Trophoblast cell (in vitro differentiated cells and primary cell): ENCODE results near the gene MNT.

Experiments used
- DNase-seq, 2 donors: peaks; one replicate each; pipeline ENCODE4 v3.0.0-alpha.2; 2016
- H2AFZ ChIP-seq: 2 replicates; pipeline ENCODE4 v1.6.1; 2013; ENCODE audit warnings: low read length, moderate library complexity, mild to moderate bottlenecking; ENCODE audit not compliant: insufficient read depth, poor library complexity
- H2AK5ac ChIP-seq: 2 replicates; pipeline ENCODE4 v1.6.1; 2013; ENCODE audit warnings: mild to moderate bottlenecking, low read length
- H2BK120ac ChIP-seq: 2 replicates; pipeline ENCODE4 v1.6.1; 2013; ENCODE audit warnings: low read length, mild to moderate bottlenecking, moderate library complexity; ENCODE audit not compliant: insufficient read depth, poor library complexity
- H2BK12ac ChIP-seq: 2 replicates; pipeline ENCODE4 v1.6.1; 2013; ENCODE audit warnings: mild to moderate bottlenecking, low read length, moderate library complexity
- H2BK5ac ChIP-seq: 2 replicates; pipeline ENCODE4 v1.6.1; 2013; ENCODE audit warnings: low read length, low read depth, moderate library complexity, mild to moderate bottlenecking; ENCODE audit not compliant: poor library complexity
- H3K14ac ChIP-seq: 2 replicates; pipeline ENCODE4 v1.6.1; 2013; ENCODE audit warnings: mild to moderate bottlenecking, low read length
- H3K18ac ChIP-seq: 2 replicates; pipeline ENCODE4 v1.6.1; 2013; ENCODE audit warnings: mild to moderate bottlenecking, low read length
- H3K23ac ChIP-seq: 2 replicates; pipeline ENCODE4 v1.6.1; 2013; ENCODE audit warnings: low read length
- H3K27ac ChIP-seq: 2 replicates; pipeline ENCODE4 v1.5.1; 2013; ENCODE audit warnings: low read depth, mild to moderate bottlenecking, inconsistent platforms, low read length, moderate library complexity
- H3K27me3 ChIP-seq: 2 replicates; pipeline ENCODE4 v1.6.1; 2013; ENCODE audit warnings: inconsistent platforms, mild to moderate bottlenecking, low read length, moderate library complexity; ENCODE audit not compliant: insufficient read depth
- H3K36me3 ChIP-seq, 2 experiments: 1 replicate in 1 of 2; 2 replicates in 1 of 2; pipeline ENCODE4 v1.6.1; 2013; ENCODE audit warnings: low read length in 2 of 2, mild to moderate bottlenecking in 2 of 2, moderate library complexity in 1 of 2; ENCODE audit not compliant: insufficient read depth in 2 of 2, control insufficient read depth in 1 of 2
- H3K4ac ChIP-seq: 2 replicates; pipeline ENCODE4 v1.6.1; 2013; ENCODE audit warnings: low read depth, mild to moderate bottlenecking, low read length, moderate library complexity
- H3K4me1 ChIP-seq, 2 experiments: 1 replicate in 1 of 2; 2 replicates in 1 of 2; pipeline ENCODE4 v1.6.1; 2013; ENCODE audit warnings: low read length in 2 of 2, mild to moderate bottlenecking in 2 of 2, moderate library complexity in 1 of 2; ENCODE audit not compliant: insufficient read depth in 2 of 2, control insufficient read depth in 1 of 2
- H3K4me2 ChIP-seq: 2 replicates; pipeline ENCODE4 v1.6.1; 2013; ENCODE audit warnings: inconsistent platforms, mild to moderate bottlenecking, low read length, moderate library complexity
- H3K4me3 ChIP-seq: 2 replicates; pipeline ENCODE4 v1.5.1; 2013; ENCODE audit warnings: mild to moderate bottlenecking, low read depth, low read length, inconsistent platforms
- H3K79me1 ChIP-seq: one replicate; pipeline ENCODE4 v1.6.1; 2013; ENCODE audit warnings: low read length
- H3K79me2 ChIP-seq: 2 replicates; pipeline ENCODE4 v1.6.1; 2013; ENCODE audit warnings: low read length, mild to moderate bottlenecking; ENCODE audit not compliant: control insufficient read depth, insufficient read depth, poor library complexity
- H3K9ac ChIP-seq: 2 replicates; pipeline ENCODE4 v1.6.1; 2013; ENCODE audit warnings: mild to moderate bottlenecking, low read length
- H3K9me3 ChIP-seq: 2 replicates; pipeline ENCODE4 v1.6.1; 2013; ENCODE audit warnings: low read depth, mild to moderate bottlenecking, control low read depth, inconsistent platforms, low read length; ENCODE audit not compliant: insufficient read depth
- H4K12ac ChIP-seq: 2 replicates; pipeline ENCODE4 v1.6.1; 2013; ENCODE audit warnings: low read depth, mild to moderate bottlenecking, low read length, moderate library complexity
- H4K8ac ChIP-seq: 2 replicates; pipeline ENCODE4 v1.6.1; 2013; ENCODE audit warnings: low read depth, mild to moderate bottlenecking, low read length, moderate library complexity
- H4K91ac ChIP-seq: one replicate; pipeline ENCODE4 v1.6.1; 2013; ENCODE audit warnings: low read depth, mild to moderate bottlenecking, low read length, moderate library complexity
- WGBS: extraction: QIAGEN DNeasy Blood & Tissue Kit; methylation state at CpG from one replicate; pipeline ENCODE4 v1.1.7; 2013; ENCODE audit warnings: missing lambda C conversion rate; ENCODE audit not compliant: insufficient read length, insufficient coverage; ENCODE audit errors: extremely low coverage; 5-methylcytosine and 5-hydroxymethylcytosine counted together

Gene MNT

GRCh38 chr17:2412561-2413021, 11.7 kb upstream of the MNT start:
- no peak overlapping the region for H3K18ac ChIP-seq
- H3K9me3 ChIP-seq, result no peaks in the 10 kb centered on the region
- no peak overlapping the region for H3K4me3 ChIP-seq
- no peak overlapping the region for H2BK5ac ChIP-seq
- H3K79me1 ChIP-seq, result no peaks in the 10 kb centered on the region
- no peak overlapping the region for H2BK12ac ChIP-seq
- no peaks in the 10 kb centered on the region for H3K27me3 ChIP-seq
- peaks cover under 1 to 3% of the 10 kb centered on the region in 2 experiments for H3K4me1 ChIP-seq
- no peak overlapping the region for H3K27ac ChIP-seq
- no peak overlapping the region for H3K4me2 ChIP-seq
- no peak overlapping the region for H3K23ac ChIP-seq
- no peak overlapping the region for H2AFZ ChIP-seq
- H3K79me2 ChIP-seq, result no peaks in the 10 kb centered on the region
- no peak overlapping the region for H3K4ac ChIP-seq
- no peak overlapping the region for H2AK5ac ChIP-seq
- no peak overlapping the region for H4K12ac ChIP-seq
- H3K14ac ChIP-seq, result no peak overlapping the region
- peak overlapping the region; percentile 28 for H3K9ac ChIP-seq
- WGBS, result no CpG with 5 or more reads among the region's 2 CpGs
- no peak overlapping the region for H4K8ac ChIP-seq
- H4K91ac ChIP-seq, result no peak overlapping the region
- DNase-seq, result peak; percentile 30 to 46
- H3K36me3 ChIP-seq, result peaks cover 17% of the 10 kb centered on the region in 2 experiments
- no peak overlapping the region for H2BK120ac ChIP-seq

GRCh38 chr17:2410951-2411350, 10.1 kb upstream of the MNT start:
- Histone ChIP-seq H3K4me1 (peaks cover 15 to 18% of the 10 kb centered on the region in 2 experiments), H2BK12ac (no peak overlapping the region), H2BK120ac (no peak overlapping the region), H3K27me3 (no peaks in the 10 kb centered on the region), H3K14ac (no peak overlapping the region), H3K4me2 (no peak overlapping the region), H3K36me3 (peaks cover 14 to 15% of the 10 kb centered on the region in 2 experiments), H2BK5ac (no peak overlapping the region), H3K79me2 (peaks cover 4% of the 10 kb centered on the region), H3K23ac (no peak overlapping the region), H4K91ac (no peak overlapping the region), H3K79me1 (peaks cover 12% of the 10 kb centered on the region), H3K4ac (no peak overlapping the region), H2AFZ (no peak overlapping the region), H4K8ac (no peak overlapping the region), H3K18ac (no peak overlapping the region), H2AK5ac (no peak overlapping the region), H3K9ac (no peak overlapping the region), H3K9me3 (no peaks in the 10 kb centered on the region), H3K27ac (no peak overlapping the region), H4K12ac (no peak overlapping the region), H3K4me3 (no peak overlapping the region)
- WGBS, result no CpG with 5 or more reads among the region's 7 CpGs
- DNase-seq, result no peak

DNA sequence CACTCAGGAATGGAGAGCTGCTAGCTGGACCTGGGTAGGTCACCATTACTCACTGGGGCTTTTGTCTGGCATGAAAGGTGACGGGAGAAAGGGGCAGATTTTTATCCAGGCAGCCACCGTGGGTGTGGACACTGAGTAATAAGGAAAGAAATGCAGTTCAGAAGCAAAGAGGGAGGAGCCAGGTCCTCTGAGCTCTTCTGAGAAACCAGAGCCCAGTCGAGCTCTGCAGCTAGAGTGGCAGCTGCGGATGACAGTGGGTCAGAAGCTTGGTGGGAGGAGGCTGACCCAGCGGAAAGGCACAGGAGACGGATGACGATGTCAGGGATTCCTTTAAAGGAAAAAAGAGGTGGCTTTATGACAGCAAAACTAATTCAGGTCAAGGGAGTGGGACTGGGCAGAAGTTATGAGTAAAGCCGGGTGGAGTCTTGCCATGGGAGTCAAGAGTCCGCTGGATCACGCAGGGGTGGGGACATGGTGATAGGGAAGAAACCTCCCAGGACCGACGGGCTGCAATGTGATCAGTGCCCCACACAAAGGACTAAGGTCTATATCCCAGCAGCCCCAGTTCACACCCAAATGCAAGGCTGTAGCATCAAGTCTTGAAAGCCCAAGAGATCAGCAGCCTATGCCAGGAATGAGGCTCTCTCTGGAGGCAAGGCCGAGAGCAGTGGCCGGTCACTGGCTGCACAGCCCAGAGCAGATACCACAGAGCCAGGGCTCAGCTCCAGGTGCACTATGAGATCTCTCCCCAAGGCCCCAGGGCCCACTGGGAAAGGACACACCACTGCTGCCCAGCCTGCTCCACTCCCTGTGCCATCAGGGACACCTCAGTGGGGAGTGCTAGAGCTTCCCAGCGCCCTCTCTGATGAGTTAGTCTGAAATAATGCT, 6.3 kb upstream of the MNT start:
- H3K23ac ChIP-seq, result no peak overlapping the region
- H3K4ac ChIP-seq, result peak overlapping the region; percentile 9
- H3K9ac ChIP-seq, result no peak overlapping the region
- H3K79me1 ChIP-seq, result peaks cover 15% of the 10 kb centered on the region
- peak overlapping the region; percentile 87 for H4K91ac ChIP-seq
- H3K36me3 ChIP-seq, result peaks cover 0 to 2% of the 10 kb centered on the region in 2 experiments
- DNase-seq, result peak; percentile 99
- peak overlapping the region; percentile 81 for H3K27ac ChIP-seq
- H2BK12ac ChIP-seq, result peak overlapping the region; percentile 33
- H3K79me2 ChIP-seq, result peaks cover 4% of the 10 kb centered on the region
- peaks cover 15 to 27% of the 10 kb centered on the region in 2 experiments for H3K4me1 ChIP-seq
- H3K18ac ChIP-seq, result peak overlapping the region; percentile 77
- peak overlapping the region; percentile 28 for H2AK5ac ChIP-seq
- H3K27me3 ChIP-seq, result no peaks in the 10 kb centered on the region
- H3K14ac ChIP-seq, result peak overlapping the region; percentile 66
- peak overlapping the region; percentile 9 for H4K12ac ChIP-seq
- no peaks in the 10 kb centered on the region for H3K9me3 ChIP-seq
- H2AFZ ChIP-seq, result no peak overlapping the region
- H3K4me2 ChIP-seq, result peak overlapping the region; percentile 21
- no CpG with 5 or more reads among the region's 15 CpGs for WGBS
- H3K4me3 ChIP-seq, result no peak overlapping the region
- peak overlapping the region; percentile 89 for H2BK5ac ChIP-seq
- peak overlapping the region; percentile 57 for H2BK120ac ChIP-seq
- H4K8ac ChIP-seq, result peak overlapping the region; percentile 68

DNA sequence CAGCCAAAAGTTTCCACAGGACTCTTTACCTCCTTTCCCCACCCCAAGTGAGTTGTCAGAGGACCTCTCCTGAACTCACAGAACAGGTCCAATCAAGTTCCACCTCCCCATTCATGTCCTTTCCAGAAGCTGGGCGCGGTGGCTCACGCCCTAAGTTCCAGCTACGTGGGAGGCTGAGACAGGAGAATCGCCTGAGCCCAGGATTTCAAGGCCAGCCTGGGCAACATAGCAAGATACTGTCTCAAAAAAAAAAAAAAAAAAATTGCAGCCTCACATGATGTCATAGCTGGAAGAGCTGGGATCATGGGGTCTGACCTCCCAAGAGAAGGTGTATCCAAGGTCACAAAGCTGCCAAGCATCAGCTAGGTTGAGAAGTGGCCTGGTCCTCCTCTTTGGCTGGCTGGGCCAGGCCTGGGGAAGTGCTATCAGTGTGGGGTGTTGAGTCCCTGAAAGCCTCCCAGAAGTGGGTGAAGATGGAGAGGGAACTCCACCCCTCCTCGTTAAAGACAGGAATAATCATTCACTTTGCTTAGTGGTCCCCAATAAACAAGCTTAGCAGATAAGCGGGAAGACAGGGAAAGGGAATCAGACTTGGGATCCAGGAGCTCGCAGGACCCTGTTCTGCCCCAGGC, 5.5 kb upstream of the MNT start:
- Histone ChIP-seq H3K4me1 (peaks cover 15 to 28% of the 10 kb centered on the region in 2 experiments), H4K8ac (peak overlapping the region; percentile 68), H4K91ac (peak overlapping the region; percentile 87), H3K9me3 (no peaks in the 10 kb centered on the region), H3K18ac (peak overlapping the region; percentile 33), H2AK5ac (peak overlapping the region; percentile 81), H3K4me2 (peak overlapping the region; percentile 21), H4K12ac (no peak overlapping the region), H3K79me1 (peaks cover 19% of the 10 kb centered on the region), H3K36me3 (peaks cover 0 to 2% of the 10 kb centered on the region in 2 experiments), H3K14ac (peak overlapping the region; percentile 66), H2AFZ (no peak overlapping the region), H3K9ac (no peak overlapping the region), H3K4ac (no peak overlapping the region), H3K23ac (no peak overlapping the region), H2BK12ac (peak overlapping the region; percentile 19), H3K79me2 (peaks cover 4% of the 10 kb centered on the region), H2BK120ac (peak overlapping the region; percentile 40), H3K27me3 (no peaks in the 10 kb centered on the region), H2BK5ac (peak overlapping the region; percentile 89), H3K27ac (peak overlapping the region; percentile 81), H3K4me3 (no peak overlapping the region)
- DNase-seq, result peak; percentile 72 to 87
- no CpG with 5 or more reads among the region's 8 CpGs for WGBS
